GM12878 (cell line): Measurements from ENCODE around the gene TBC1D1.

Source experiments
- ESRRA ChIP-seq: IDR thresholded peaks from 2 replicates; pipeline ENCODE4 v1.6.1; 2012; ENCODE audit warnings: mild to moderate bottlenecking, low read length, improper control_type of control experiment
- HDAC2 ChIP-seq: fragments of 200-600 bp; sonication (generic); IDR thresholded peaks from 2 replicates; pipeline ENCODE4 v1.6.1; 2017
- JUND ChIP-seq: IDR thresholded peaks from 2 replicates; pipeline ENCODE4 v1.6.1; 2012; ENCODE audit warnings: low read depth, mild to moderate bottlenecking, low read length, improper control_type of control experiment, moderate library complexity
- MAX ChIP-seq: IDR thresholded peaks from 2 replicates; pipeline ENCODE4 v1.6.1; 2012; ENCODE audit warnings: low read depth, low read length, improper control_type of control experiment
- SMAD1 ChIP-seq: fragments of 450-650 bp; IDR thresholded peaks from 2 replicates; pipeline ENCODE4 v1.6.1; 2018; ENCODE audit warnings: mild to moderate bottlenecking, low read depth; ENCODE audit not compliant: partially characterized antibody
- SP1 ChIP-seq: IDR thresholded peaks from one replicate; pipeline ENCODE4 v1.6.1; 2011; ENCODE audit warnings: low read depth, low read length
- TAF1 ChIP-seq: IDR thresholded peaks from 2 replicates; pipeline ENCODE4 v1.6.1; 2011; ENCODE audit warnings: mild to moderate bottlenecking, low read depth, low read length, borderline replicate concordance
- TF ChIP-seq, protein P1 (sequence below), 3 experiments: IDR thresholded peaks in 2 of 3; conservative IDR thresholded peaks in 1 of 3; 2 replicates each; pipeline ENCODE4 v1.5.1; 2011; ENCODE audit warnings: low read depth in 3 of 3, low read length in 3 of 3, mild to moderate bottlenecking in 3 of 3, control low read depth in 2 of 3, moderate library complexity in 2 of 3, inconsistent platforms in 1 of 3, mixed read lengths in 1 of 3; ENCODE audit not compliant: control insufficient read depth in 2 of 3, insufficient read depth in 1 of 3; ENCODE audit errors: extremely low read depth in 1 of 3

GRCh38 chr4:38085751-38086150, 194.9 kb downstream of the TBC1D1 start:
- TF ChIP-seq, protein P1, sequence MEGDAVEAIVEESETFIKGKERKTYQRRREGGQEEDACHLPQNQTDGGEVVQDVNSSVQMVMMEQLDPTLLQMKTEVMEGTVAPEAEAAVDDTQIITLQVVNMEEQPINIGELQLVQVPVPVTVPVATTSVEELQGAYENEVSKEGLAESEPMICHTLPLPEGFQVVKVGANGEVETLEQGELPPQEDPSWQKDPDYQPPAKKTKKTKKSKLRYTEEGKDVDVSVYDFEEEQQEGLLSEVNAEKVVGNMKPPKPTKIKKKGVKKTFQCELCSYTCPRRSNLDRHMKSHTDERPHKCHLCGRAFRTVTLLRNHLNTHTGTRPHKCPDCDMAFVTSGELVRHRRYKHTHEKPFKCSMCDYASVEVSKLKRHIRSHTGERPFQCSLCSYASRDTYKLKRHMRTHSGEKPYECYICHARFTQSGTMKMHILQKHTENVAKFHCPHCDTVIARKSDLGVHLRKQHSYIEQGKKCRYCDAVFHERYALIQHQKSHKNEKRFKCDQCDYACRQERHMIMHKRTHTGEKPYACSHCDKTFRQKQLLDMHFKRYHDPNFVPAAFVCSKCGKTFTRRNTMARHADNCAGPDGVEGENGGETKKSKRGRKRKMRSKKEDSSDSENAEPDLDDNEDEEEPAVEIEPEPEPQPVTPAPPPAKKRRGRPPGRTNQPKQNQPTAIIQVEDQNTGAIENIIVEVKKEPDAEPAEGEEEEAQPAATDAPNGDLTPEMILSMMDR (IDR thresholded peaks at IDR 0.05 in 2 of 3, conservative IDR thresholded peaks at IDR 0.05 in 1 of 3; ENCODE audit: control insufficient read depth in 2 of 3, extremely low read depth in 1 of 3, insufficient read depth in 1 of 3, low read depth in 3 of 3, low read length in 3 of 3) = no peak
- TF ChIP-seq ESRRA (no peak), SMAD1 (no peak), HDAC2 (no peak), JUND (no peak), SP1 (no peak), MAX (no peak), TAF1 (no peak)
